Measurements from ENCODE around the gene SLC39A7. TPM values are rescaled to one million over a fixed set of nuclear protein-coding genes. Genes with fewer than 3 reads are reported as not detected.

The SLC39A7 gene
- polyA plus RNA-seq, 2 of the 4 experiments (the other 2 are of a cell fraction): 59.0 to 122 TPM

GRCh38 chr6:33213989-33214335 lies 13.3 kb downstream of the SLC39A7 start:
- TF ChIP-seq RFX5 (IDR thresholded peaks at IDR 0.05) (no peak), E2F6 (IDR thresholded peaks at IDR 0.05; ENCODE audit: borderline replicate concordance, low read depth) (no peak), ZSCAN20 (CRISPR knock-in tag; IDR thresholded peaks at IDR 0.05) (no peak), USF2 (IDR thresholded peaks at IDR 0.05) (no peak), NPAS2 (CRISPR knock-in tag; IDR thresholded peaks at IDR 0.05; ENCODE audit: borderline replicate concordance) (no peak), ZFP36 (IDR thresholded peaks at IDR 0.05; ENCODE audit: borderline replicate concordance, partially characterized antibody) (no peak), FOSB (CRISPR knock-in tag; IDR thresholded peaks at IDR 0.05) (no peak), CHD2 (IDR thresholded peaks at IDR 0.05; ENCODE audit: low read length, partially characterized antibody) (no peak), JUN (IDR thresholded peaks at IDR 0.05) (no peak), POLR2AphosphoS2 (conservative IDR thresholded peaks at IDR 0.05; ENCODE audit: low read length) (no peak), HOXB5 (CRISPR knock-in tag; IDR thresholded peaks at IDR 0.05) (no peak), TFCP2L1 (CRISPR knock-in tag; IDR thresholded peaks at IDR 0.05) (no peak), ELK1 (IDR thresholded peaks at IDR 0.05; ENCODE audit: low read depth, low read length) (no peak), KDM5A (IDR thresholded peaks at IDR 0.05) (no peak)
- no peaks in the 10 kb centered on the region for H3K9me3 ChIP-seq
- H3K4me3 ChIP-seq: no peak overlapping the region
- FAIRE-seq: no peak
- ChIA-PET POLR2A (no interaction called here), CTCF (no interaction called here)
- peaks cover 3% of the 10 kb centered on the region; the same call in 1 of the 3 replicates for H3K4me1 ChIP-seq
- ATAC-seq: peak in 1 of 2 experiments; percentile 10; a peak in 3 of 6 replicates
- no peak overlapping the region; a peak in 1 of 6 replicates for H3K27ac ChIP-seq
- H3K4me2 ChIP-seq: peak overlapping the region; percentile 82; the same call in 2 of the 3 replicates
- 62% methylated on average over 4 of the region's 9 CpGs for WGBS (ENCODE audit: missing lambda C conversion rate)
- no peak for DNase-seq (ENCODE audit: low read depth in 1 of 2, low spot score in 1 of 2)

GRCh38 chr6:33215271-33216116 lies 14.8 kb downstream of the SLC39A7 start:
- Histone ChIP-seq H3K27ac (no peak overlapping the region), H3K9me3 (no peaks in the 10 kb centered on the region), H3K4me3 (no peak overlapping the region), H3K4me1 (no peaks in the 10 kb centered on the region), H3K4me2 (no peak overlapping the region)
- DNase-seq (ENCODE audit: low read depth in 1 of 2, low spot score in 1 of 2) (no peak), ATAC-seq (peak; percentile 8 to 25; a peak in 3 of 6 replicates), FAIRE-seq (no peak)
- TF ChIP-seq RNF2 (IDR thresholded peaks at IDR 0.05; ENCODE audit: borderline replicate concordance, low read depth): no peak
- TF ChIP-seq ZNF302 (CRISPR knock-in tag; IDR thresholded peaks at IDR 0.05): no peak
- TF ChIP-seq NFE2L2 (conservative IDR thresholded peaks at IDR 0.05; ENCODE audit: low read length): no peak
- TF ChIP-seq RARB (CRISPR knock-in tag; IDR thresholded peaks at IDR 0.05): no peak
- 72% methylated on average over 4 of the region's 9 CpGs for WGBS (ENCODE audit: missing lambda C conversion rate)
- ChIA-PET CTCF (no interaction called here), POLR2A (no interaction called here)

- WGBS (ENCODE audit: missing lambda C conversion rate): 90% methylated on average over 2 of the region's 4 CpGs
- no peak overlapping the region for H3K27ac ChIP-seq
- H3K4me1 ChIP-seq: no peaks in the 10 kb centered on the region
- H3K4me3 ChIP-seq: no peak overlapping the region
- DNase-seq (ENCODE audit: low read depth in 1 of 2, low spot score in 1 of 2) (no peak), ATAC-seq (peak in 1 of 2 experiments; percentile 9; a peak in 1 of 6 replicates), FAIRE-seq (no peak)
- H3K4me2 ChIP-seq: no peak overlapping the region
- ChIA-PET POLR2A (no interaction called here), CTCF (no interaction called here)
- no peaks in the 10 kb centered on the region for H3K9me3 ChIP-seq
- TF ChIP-seq HMGXB4 (CRISPR knock-in tag; IDR thresholded peaks at IDR 0.05; ENCODE audit: borderline replicate concordance) (no peak), FOSB (CRISPR knock-in tag; IDR thresholded peaks at IDR 0.05) (no peak), CEBPB (IDR thresholded peaks at IDR 0.05) (no peak), HOXB13 (CRISPR knock-in tag; IDR thresholded peaks at IDR 0.05; ENCODE audit: low read depth) (no peak), REST (IDR thresholded peaks at IDR 0.05) (no peak), HDAC2 (IDR thresholded peaks at IDR 0.05) (no peak), RNF2 (IDR thresholded peaks at IDR 0.05; ENCODE audit: borderline replicate concordance, low read depth) (no peak), FOSL2 (IDR thresholded peaks at IDR 0.05) (no peak), FOSL2 (CRISPR knock-in tag; IDR thresholded peaks at IDR 0.05) (no peak)
Measured at GRCh38 chr6:33216117-33216649, 15.5 kb downstream of the SLC39A7 start.
